Astrocyte of the spinal cord (primary cell): Measurements from ENCODE around the gene NEMP2.
"Not testable (repeated sequence)": the region's sequence is repeated elsewhere in the genome, so short reads cannot be mapped to it uniquely, and the experiment has no call there.

Experiments
- DNase-seq: peaks from one replicate; pipeline ENCODE4 v3.0.0; 2011; ENCODE audit warnings: low read depth, low spot score
- H3K4me3 ChIP-seq: 2 replicates; pipeline ENCODE4 v1.5.1; 2011; ENCODE audit warnings: low read depth, mild to moderate bottlenecking, low read length, moderate library complexity
- in situ Hi-C: cut with HindIII; loops from 2 replicates; pipeline ENCODE4 v1.10.0; 2017; ENCODE audit warnings: low sequenced_read_pairs
- TF ChIP-seq, protein P1 (sequence below): IDR thresholded peaks from 2 replicates; pipeline ENCODE4 v1.5.1; 2012; ENCODE audit warnings: low read depth, mild to moderate bottlenecking, low read length, inconsistent platforms

Gene NEMP2

GRCh38 chr2:190481339-190481738, 53.2 kb downstream of the NEMP2 start:
- no peak overlapping the region for H3K4me3 ChIP-seq
- no peak for DNase-seq
- in situ Hi-C loops: no loop called here
- TF ChIP-seq, protein P1, sequence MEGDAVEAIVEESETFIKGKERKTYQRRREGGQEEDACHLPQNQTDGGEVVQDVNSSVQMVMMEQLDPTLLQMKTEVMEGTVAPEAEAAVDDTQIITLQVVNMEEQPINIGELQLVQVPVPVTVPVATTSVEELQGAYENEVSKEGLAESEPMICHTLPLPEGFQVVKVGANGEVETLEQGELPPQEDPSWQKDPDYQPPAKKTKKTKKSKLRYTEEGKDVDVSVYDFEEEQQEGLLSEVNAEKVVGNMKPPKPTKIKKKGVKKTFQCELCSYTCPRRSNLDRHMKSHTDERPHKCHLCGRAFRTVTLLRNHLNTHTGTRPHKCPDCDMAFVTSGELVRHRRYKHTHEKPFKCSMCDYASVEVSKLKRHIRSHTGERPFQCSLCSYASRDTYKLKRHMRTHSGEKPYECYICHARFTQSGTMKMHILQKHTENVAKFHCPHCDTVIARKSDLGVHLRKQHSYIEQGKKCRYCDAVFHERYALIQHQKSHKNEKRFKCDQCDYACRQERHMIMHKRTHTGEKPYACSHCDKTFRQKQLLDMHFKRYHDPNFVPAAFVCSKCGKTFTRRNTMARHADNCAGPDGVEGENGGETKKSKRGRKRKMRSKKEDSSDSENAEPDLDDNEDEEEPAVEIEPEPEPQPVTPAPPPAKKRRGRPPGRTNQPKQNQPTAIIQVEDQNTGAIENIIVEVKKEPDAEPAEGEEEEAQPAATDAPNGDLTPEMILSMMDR: no peak

DNA sequence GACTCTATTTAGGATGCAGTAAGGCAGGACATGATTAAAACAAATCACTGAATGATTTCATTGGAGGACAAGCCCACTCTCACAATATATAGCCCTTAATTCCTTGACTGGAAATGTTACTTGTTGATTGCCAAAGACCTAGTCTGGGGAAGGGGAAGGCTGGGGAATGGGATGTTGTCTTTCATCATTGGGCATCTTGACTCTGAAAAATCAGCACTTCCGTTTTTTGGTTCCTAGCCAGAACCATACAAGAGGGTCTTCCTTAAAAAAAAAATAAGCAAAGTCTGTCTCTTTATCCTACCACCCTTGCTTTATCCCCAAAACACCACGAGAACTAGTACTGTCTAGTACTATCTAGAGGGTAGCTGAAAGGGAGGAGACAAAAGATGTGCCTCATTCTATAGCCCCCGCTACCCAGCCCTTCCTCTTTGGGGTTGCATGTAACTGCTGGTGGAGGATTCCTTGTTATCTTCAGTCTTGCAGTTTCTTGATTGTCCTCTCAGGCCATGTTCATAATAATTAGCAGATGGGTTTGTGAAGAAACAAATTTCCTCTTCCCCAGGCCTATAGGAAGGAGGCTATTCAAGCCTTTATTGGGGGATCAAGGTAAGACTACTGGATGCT, 55.8 kb downstream of the NEMP2 start:
- no peak overlapping the region for H3K4me3 ChIP-seq
- TF ChIP-seq, protein P1: no peak
- DNase-seq: no peak
- in situ Hi-C loops: no loop called here

GRCh38 chr2:190477661-190478454, 56.7 kb downstream of the NEMP2 start:
- in situ Hi-C loops: no loop called here
- TF ChIP-seq, protein P1: no peak
- DNase-seq: peak; percentile 35
- H3K4me3 ChIP-seq: no peak overlapping the region

DNA sequence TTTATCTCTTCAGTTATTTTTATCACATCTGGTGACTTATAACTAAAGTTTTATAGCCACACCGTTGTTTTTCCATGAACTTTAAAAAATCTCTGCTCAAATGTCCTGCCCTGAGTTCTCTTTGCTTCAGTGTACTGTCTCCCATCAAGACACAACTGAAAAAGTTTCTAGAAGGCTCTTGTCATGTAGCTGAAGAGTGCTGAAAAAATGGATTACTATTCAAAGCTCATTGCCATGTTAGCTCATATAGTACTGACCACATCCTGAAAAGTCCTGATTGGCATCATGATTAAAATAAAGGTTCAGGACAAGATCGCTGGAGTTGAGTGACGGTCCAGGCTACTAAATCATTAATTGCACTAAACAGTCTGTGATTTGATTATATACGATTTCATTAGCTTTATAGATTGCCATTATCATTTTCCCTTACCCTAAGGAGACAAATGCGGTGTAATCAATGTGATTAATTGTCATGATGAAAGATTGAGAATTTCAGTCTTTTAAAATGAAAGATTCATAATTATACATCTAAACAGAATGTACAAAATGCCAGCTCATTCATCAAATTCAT, 64.2 kb downstream of the NEMP2 start:
- TF ChIP-seq, protein P1: no peak
- no peak overlapping the region for H3K4me3 ChIP-seq
- no peak for DNase-seq
- in situ Hi-C loops: no loop called here

- H3K4me3 ChIP-seq: no peak overlapping the region
- DNase-seq: peak; percentile 71
- in situ Hi-C loops: no loop called here
- TF ChIP-seq, protein P1: no peak
These were observed 64.8 kb downstream of the NEMP2 start for GRCh38 chr2:190469771-190470170.

- H3K4me3 ChIP-seq: no peak overlapping the region
- in situ Hi-C loops: no loop called here
- TF ChIP-seq, protein P1: no peak
- DNase-seq: peak; percentile 97
These were observed 65.5 kb downstream of the NEMP2 start for GRCh38 chr2:190468814-190469569.

- DNase-seq, H3K4me3 ChIP-seq, in situ Hi-C loops: not testable (repeated sequence)
These were observed 66.2 kb downstream of the NEMP2 start for GRCh38 chr2:190468354-190468753.
